HepG2 (cell line): ENCODE measurements around the gene GRK3. TPM values are rescaled to one million over a fixed set of nuclear protein-coding genes. Genes with fewer than 3 reads are reported as not detected.

Experiments
- CTCF ChIP-seq: sonication (generic); formaldehyde crosslinking; IDR thresholded peaks from 2 replicates; pipeline ENCODE4 v1.5.0; 2020; ENCODE audit warnings: mild to moderate bottlenecking, missing genetic modification reagents, moderate library complexity
- HHEX ChIP-seq: IDR thresholded peaks from 2 replicates; pipeline ENCODE4 v1.6.1; 2016; ENCODE audit warnings: control low read depth
- ISX ChIP-seq: sonication (generic); formaldehyde crosslinking; conservative IDR thresholded peaks from 2 replicates; pipeline ENCODE4 v1.5.0; 2020; ENCODE audit warnings: missing genetic modification reagents
- KDM2A ChIP-seq: sonication (generic); formaldehyde crosslinking; IDR thresholded peaks from 2 replicates; pipeline ENCODE4 v1.4.0; 2020; ENCODE audit warnings: low read depth, missing genetic modification reagents, borderline replicate concordance
- MNT ChIP-seq: fragments of 450-650 bp; IDR thresholded peaks from 2 replicates; pipeline ENCODE4 v1.6.1; 2016
- MXD4 ChIP-seq: IDR thresholded peaks from 2 replicates; pipeline ENCODE4 v1.6.1; 2016; ENCODE audit warnings: mild to moderate bottlenecking, missing biosample characterization, missing genetic modification reagents
- NFIC ChIP-seq: IDR thresholded peaks from 2 replicates; pipeline ENCODE4 v1.6.1; 2012; ENCODE audit warnings: mild to moderate bottlenecking, low read length, inconsistent platforms
- NR2F6 ChIP-seq, 2 experiments: IDR thresholded peaks; 2 replicates each; pipeline ENCODE4 v1.6.1; 2016; ENCODE audit warnings: antibody characterized with exemption in 1 of 2, mild to moderate bottlenecking in 1 of 2
- PITX1 ChIP-seq: sonication (generic); formaldehyde crosslinking; IDR thresholded peaks from 2 replicates; pipeline ENCODE4 v1.5.1; 2020; ENCODE audit warnings: mild to moderate bottlenecking, missing genetic modification reagents
- RFXAP ChIP-seq: sonication (generic); formaldehyde crosslinking; IDR thresholded peaks from 2 replicates; pipeline ENCODE4 v1.4.0; 2020; ENCODE audit warnings: missing genetic modification reagents, borderline replicate concordance
- SOX13 ChIP-seq, 3 experiments: fragments of 450-650 bp in 1 of 3; sonication (generic) in 1 of 3; formaldehyde crosslinking in 1 of 3; IDR thresholded peaks in 2 of 3; conservative IDR thresholded peaks in 1 of 3; 2 replicates each; pipeline versions ENCODE4 v1.5.0 to v1.6.1; 2016 to 2020; ENCODE audit warnings: antibody characterized with exemption in 1 of 3, mild to moderate bottlenecking in 1 of 3, missing compliant biosample characterization in 1 of 3, missing genetic modification reagents in 1 of 3, moderate library complexity in 1 of 3
- SP1 ChIP-seq, 2 experiments: fragments of 450-650 bp in 1 of 2; sonication (generic) in 1 of 2; formaldehyde crosslinking in 1 of 2; IDR thresholded peaks; 2 replicates each; pipeline versions ENCODE4 v1.4.0 to v1.6.1; 2016 to 2020; ENCODE audit warnings: missing genetic modification reagents in 1 of 2
- TBX3 ChIP-seq: fragments of 450-650 bp; IDR thresholded peaks from 2 replicates; pipeline ENCODE4 v1.6.1; 2017; ENCODE audit warnings: antibody characterized with exemption, mild to moderate bottlenecking, inconsistent platforms, borderline replicate concordance
- ZNF12 ChIP-seq: sonication (generic); formaldehyde crosslinking; IDR thresholded peaks from 2 replicates; pipeline ENCODE4 v1.5.0; 2020; ENCODE audit warnings: missing genetic modification reagents
- ZNF234 ChIP-seq: sonication (generic); formaldehyde crosslinking; conservative IDR thresholded peaks from 2 replicates; pipeline ENCODE4 v1.5.1; 2020; ENCODE audit warnings: mild to moderate bottlenecking, missing genetic modification reagents
- ZNF530 ChIP-seq: sonication (generic); formaldehyde crosslinking; IDR thresholded peaks from 2 replicates; pipeline ENCODE4 v1.5.0; 2020; ENCODE audit warnings: low read depth, mild to moderate bottlenecking, missing genetic modification reagents
- ZNF609 ChIP-seq: sonication (generic); formaldehyde crosslinking; IDR thresholded peaks from 2 replicates; pipeline ENCODE4 v1.4.0; 2020; ENCODE audit warnings: mild to moderate bottlenecking, missing genetic modification reagents, borderline replicate concordance
- ZNF644 ChIP-seq: IDR thresholded peaks from 2 replicates; pipeline ENCODE4 v1.6.1; 2016; ENCODE audit warnings: low read depth
- ZNF672 ChIP-seq: sonication (generic); formaldehyde crosslinking; IDR thresholded peaks from 2 replicates; pipeline ENCODE4 v1.8.1; 2022; ENCODE audit warnings: missing genetic modification reagents
- ZNF784 ChIP-seq: sonication (generic); formaldehyde crosslinking; IDR thresholded peaks from 2 replicates; pipeline ENCODE4 v1.5.1; 2020; ENCODE audit warnings: missing genetic modification reagents, mild to moderate bottlenecking, borderline replicate concordance
- ZNF83 ChIP-seq: sonication (generic); formaldehyde crosslinking; IDR thresholded peaks from 2 replicates; pipeline ENCODE4 v1.4.0; 2020; ENCODE audit warnings: missing genetic modification reagents, mild to moderate bottlenecking, borderline replicate concordance
- ZNF883 ChIP-seq: sonication (generic); formaldehyde crosslinking; IDR thresholded peaks from 2 replicates; pipeline ENCODE4 v1.5.1; 2020; ENCODE audit warnings: mild to moderate bottlenecking, missing genetic modification reagents; ENCODE audit errors: not compliant biosample characterization
- polyA plus RNA-seq, 8 experiments: library from polyadenylated mRNA; depleted of rRNA in 3 of 8; stranded (reverse) in 7 of 8; unstranded in 1 of 8; fragments of >200 nt; fragmentation: Illumina TruSeq in 4 of 8; extraction: Trizol in 4 of 8; gene quantifications; 2 replicates each; pipeline versions ENCODE4 v1.2.1 to v1.2.3, GENCODE V29; 2011 to 2016; ENCODE audit warnings: low read depth in 4 of 8, missing spikeins in 1 of 8, mixed read lengths in 1 of 8; ENCODE audit not compliant: insufficient read depth in 1 of 8
- total RNA-seq, 5 experiments: library from RNA; depleted of rRNA; stranded (reverse); fragments of >200 nt; fragmentation: Illumina TruSeq; extraction: Trizol; gene quantifications; 2 replicates each; pipeline ENCODE4 v1.2.3, GENCODE V29; 2016; ENCODE audit warnings: low read depth in 1 of 5

Gene GRK3
- total and polyA plus RNA-seq, 2 of the 13 experiments (the other 11 are each of a cell fraction or from before 2014, with no cell fraction given) = 8.5 to 16.7 TPM

GRCh38 chr22:25636323-25636722 is 71.8 kb downstream of the GRK3 start (continued):
- TF ChIP-seq CTCF (CRISPR knock-in tag) (no peak), KDM2A (CRISPR knock-in tag) (no peak), MNT (no peak), TBX3 (peak; percentile 60; the same call in 1 of the 2 replicates), ZNF609 (CRISPR knock-in tag) (peak; percentile 89), SOX13 (IDR thresholded peaks at IDR 0.05) (no peak), SOX13 (CRISPR knock-in tag; conservative IDR thresholded peaks at IDR 0.05 in 1 of 2, IDR thresholded peaks at IDR 0.05 in 1 of 2) (peak in 1 of 2 experiments; percentile 39; a peak in 1 of 4 replicates), ISX (CRISPR knock-in tag) (no peak), ZNF883 (no peak), ZNF83 (CRISPR knock-in tag) (no peak), ZNF530 (CRISPR knock-in tag) (no peak), PITX1 (CRISPR knock-in tag) (no peak), ZNF234 (no peak), MXD4 (CRISPR knock-in tag) (no peak), ZNF784 (CRISPR knock-in tag) (no peak), SP1 (IDR thresholded peaks at IDR 0.05) (no peak), SP1 (CRISPR knock-in tag; IDR thresholded peaks at IDR 0.05) (no peak), ZNF12 (CRISPR knock-in tag) (no peak), HHEX (CRISPR knock-in tag) (peak; percentile 81), NFIC (peak; percentile 57; the same call in 1 of the 2 replicates), ZNF672 (no peak), ZNF644 (CRISPR knock-in tag) (no peak), NR2F6 (IDR thresholded peaks at IDR 0.05) (peak; percentile 79), NR2F6 (CRISPR knock-in tag; IDR thresholded peaks at IDR 0.05) (no peak), RFXAP (CRISPR knock-in tag) (no peak)
